HCT116 (cell line): ENCODE data around the gene TMEM30A. TPM values are rescaled to one million over a fixed set of nuclear protein-coding genes. Genes with fewer than 3 reads are reported as not detected.

Source experiments
- ATAC-seq: fragments of 200-7000 bp; cut with Tn5 transposase; 2 replicates; pipeline ENCODE4 v1.9.1; 2020; ENCODE audit warnings: mild to moderate bottlenecking, moderate library complexity
- BruUV-seq: library from RNA; stranded (reverse); fragments of 400-500 nt; replicated peaks from 2 replicates; lab custom pipeline; 2021; lab: Mats Ljungman, UMichigan
- CTCF ChIA-PET: fragments of 300-600 bp; sonication (Branson Sonifier 250); formaldehyde crosslinking; loops from one replicate; lab custom pipeline; 2021; ENCODE audit warnings: antibody characterized with exemption; lab: Charles Lee
- POLR2A ChIA-PET: fragments of 300-600, 350-600 bp; sonication (Branson Sonifier 250); formaldehyde crosslinking; loops from one replicate; lab custom pipeline; 2021; ENCODE audit warnings: antibody characterized with exemption; lab: Charles Lee
- RAD21 ChIA-PET, 2 experiments: fragments of 300-600 bp; sonication (Branson Sonifier 250); formaldehyde crosslinking; loops; one replicate each; lab custom pipeline; 2023; ENCODE audit warnings: low total read pairs in 2 of 2; ENCODE audit not compliant: uncharacterized antibody in 2 of 2, unreplicated experiment in 2 of 2, low non-redundant PET in 1 of 2; lab: Charles Lee
- DNase-seq: peaks from one replicate; pipeline ENCODE4 v3.0.0-alpha.2; 2010; ENCODE audit warnings: low read depth, low spot score
- H2AFZ ChIP-seq: fragments of 200-600 bp; shearing (Covaris generic), sonication (generic); 2 replicates; pipeline ENCODE4 v1.6.1; 2017; ENCODE audit warnings: low read depth, mixed run types, mixed read lengths, antibody characterized with exemption, low read length; ENCODE audit not compliant: poor library complexity, severe bottlenecking
- H3K27ac ChIP-seq: 2 replicates; pipeline ENCODE4 v1.5.1; 2012; ENCODE audit warnings: low read depth, low read length
- H3K27me3 ChIP-seq: fragments of 200-600 bp; sonication (generic); 2 replicates; pipeline ENCODE4 v1.6.1; 2016; ENCODE audit warnings: mixed run types, low read length, mixed read lengths; ENCODE audit not compliant: insufficient read depth
- H3K36me3 ChIP-seq, 2 experiments: fragments of 200-500 bp in 1 of 2; fragments of 200-600 bp in 1 of 2; sonication (Bioruptor generic) in 1 of 2; sonication (generic) in 1 of 2; 2 replicates each; pipeline versions ENCODE4 v1.5.1 to v1.6.1; 2014 to 2016; ENCODE audit warnings: low read length in 2 of 2, inconsistent platforms in 1 of 2, mixed read lengths in 1 of 2, mixed run types in 1 of 2; ENCODE audit not compliant: insufficient read depth in 2 of 2, control insufficient read depth in 1 of 2
- H3K4me1 ChIP-seq, 2 experiments: fragments of 200-600 bp in 1 of 2; sonication (generic) in 1 of 2; 2 replicates each; pipeline versions ENCODE4 v1.5.1 to v1.6.1; 2012 to 2017; ENCODE audit warnings: low read length in 2 of 2, inconsistent platforms in 1 of 2, mild to moderate bottlenecking in 1 of 2, mixed read lengths in 1 of 2, mixed run types in 1 of 2, moderate library complexity in 1 of 2; ENCODE audit not compliant: insufficient read depth in 2 of 2, control insufficient read depth in 1 of 2
- H3K4me2 ChIP-seq: fragments of 200-600 bp; sonication (generic); 2 replicates; pipeline ENCODE4 v1.6.1; 2017; ENCODE audit warnings: mixed run types, low read length, mixed read lengths
- H3K4me3 ChIP-seq, 2 experiments: fragments of 200-600 bp in 1 of 2; sonication (generic) in 1 of 2; replicated peaks in 1 of 2; 2 replicates each; pipeline ENCODE4 v1.5.1; 2011 to 2016; ENCODE audit warnings: low read length in 2 of 2, control low read depth in 1 of 2, low read depth in 1 of 2, mild to moderate bottlenecking in 1 of 2, mixed read lengths in 1 of 2, mixed run types in 1 of 2
- H3K79me2 ChIP-seq: fragments of 200-600 bp; sonication (generic); 2 replicates; pipeline ENCODE4 v1.6.1; 2017; ENCODE audit warnings: mild to moderate bottlenecking, mixed run types, low read length, moderate library complexity, mixed read lengths; ENCODE audit not compliant: insufficient read depth
- H3K9ac ChIP-seq: fragments of 200-600 bp; sonication (generic); 2 replicates; pipeline ENCODE4 v1.6.1; 2016; ENCODE audit warnings: low read length, mixed read lengths
- H3K9me2 ChIP-seq: fragments of 200-600 bp; sonication (generic), shearing (Covaris generic); 2 replicates; pipeline ENCODE4 v1.6.1; 2017; ENCODE audit warnings: mixed run types, mild to moderate bottlenecking, moderate library complexity; ENCODE audit not compliant: insufficient read depth
- H3K9me3 ChIP-seq, 2 experiments: fragments of 200-500 bp in 1 of 2; fragments of 200-600 bp in 1 of 2; sonication (Bioruptor generic) in 1 of 2; sonication (generic) in 1 of 2; 2 replicates each; pipeline ENCODE4 v1.6.1; 2014 to 2017; ENCODE audit warnings: low read length in 2 of 2, mixed read lengths in 2 of 2, inconsistent platforms in 1 of 2, low read depth in 1 of 2, mild to moderate bottlenecking in 1 of 2, mixed run types in 1 of 2, moderate library complexity in 1 of 2; ENCODE audit not compliant: control insufficient read depth in 1 of 2, insufficient read depth in 1 of 2
- H4K20me1 ChIP-seq: fragments of 200-600 bp; sonication (generic), shearing (Covaris generic); 2 replicates; pipeline ENCODE4 v1.6.1; 2017; ENCODE audit warnings: mixed run types, mild to moderate bottlenecking, moderate library complexity; ENCODE audit not compliant: insufficient read depth
- EZH2phosphoT487 ChIP-seq: fragments of 200-600 bp; IDR thresholded peaks from 2 replicates; pipeline ENCODE4 v1.6.1; 2018; ENCODE audit warnings: antibody characterized with exemption, borderline replicate concordance
- FOSL1 ChIP-seq: IDR thresholded peaks from 2 replicates; pipeline ENCODE4 v1.6.1; 2012; ENCODE audit warnings: low read depth
- JUND ChIP-seq: IDR thresholded peaks from 2 replicates; pipeline ENCODE4 v1.6.1; 2012
- POLR2A ChIP-seq: IDR thresholded peaks from 2 replicates; pipeline ENCODE4 v1.7.0; 2011; ENCODE audit warnings: borderline replicate concordance; ENCODE audit not compliant: insufficient read depth, insufficient read length; ENCODE audit errors: extremely low read depth
- SP1 ChIP-seq: IDR thresholded peaks from 2 replicates; pipeline ENCODE4 v1.6.1; 2012; ENCODE audit warnings: low read depth
- intact Hi-C: fragments of 100-400 bp; cut with micrococcal nuclease; formaldehyde crosslinking; loops from 2 replicates; pipeline ENCODE4 v1.10.0; 2022
- total RNA-seq: library from RNA; stranded (reverse); gene quantifications from one replicate; pipeline ENCODE4 v1.2.1, GENCODE V29; 2021; ENCODE audit not compliant: unreplicated experiment
- TF ChIP-seq, protein P1 (sequence below): IDR thresholded peaks from 2 replicates; pipeline ENCODE4 v1.6.1; 2012
- TF ChIP-seq, protein P2 (sequence below): IDR thresholded peaks from 2 replicates; pipeline ENCODE4 v1.6.1; 2012; ENCODE audit warnings: low read depth

Gene TMEM30A
- total RNA-seq, 1 experiment from 2014 or later: 73.4 TPM

GRCh38 chr6:75217193-75217592 lies 67.4 kb downstream of the TMEM30A start:
- ChIA-PET RAD21 (no interaction called here), POLR2A (no interaction called here), CTCF (interaction anchor here (1.4 kb wide), 1 partner anchor 13 kb away, joined by 3 read pairs; no protein-coding TSS in a partner anchor)
- Histone ChIP-seq H3K4me1 (peaks cover 0 to 7% of the 10 kb centered on the region in 2 experiments; a peak in 2 of 4 replicates), H2AFZ (peak overlapping the region; percentile 63), H3K4me2 (peak overlapping the region; percentile 8; the same call in 1 of the 2 replicates), H3K27ac (no peak overlapping the region), H3K9me3 (no peaks in the 10 kb centered on the region), H3K4me3 (no peak overlapping the region), H3K9me2 (no peaks in the 10 kb centered on the region), H4K20me1 (no peaks in the 10 kb centered on the region), H3K27me3 (no peaks in the 10 kb centered on the region), H3K36me3 (no peaks in the 10 kb centered on the region), H3K79me2 (no peaks in the 10 kb centered on the region), H3K9ac (no peak overlapping the region)
- ATAC-seq (peak; percentile 27; the same call in 1 of the 2 replicates), DNase-seq (no peak)
- TF ChIP-seq, protein P1, sequence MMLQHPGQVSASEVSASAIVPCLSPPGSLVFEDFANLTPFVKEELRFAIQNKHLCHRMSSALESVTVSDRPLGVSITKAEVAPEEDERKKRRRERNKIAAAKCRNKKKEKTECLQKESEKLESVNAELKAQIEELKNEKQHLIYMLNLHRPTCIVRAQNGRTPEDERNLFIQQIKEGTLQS: peak; percentile 44; the same call in 1 of the 2 replicates
- TF ChIP-seq SP1: no peak
- TF ChIP-seq, protein P2, sequence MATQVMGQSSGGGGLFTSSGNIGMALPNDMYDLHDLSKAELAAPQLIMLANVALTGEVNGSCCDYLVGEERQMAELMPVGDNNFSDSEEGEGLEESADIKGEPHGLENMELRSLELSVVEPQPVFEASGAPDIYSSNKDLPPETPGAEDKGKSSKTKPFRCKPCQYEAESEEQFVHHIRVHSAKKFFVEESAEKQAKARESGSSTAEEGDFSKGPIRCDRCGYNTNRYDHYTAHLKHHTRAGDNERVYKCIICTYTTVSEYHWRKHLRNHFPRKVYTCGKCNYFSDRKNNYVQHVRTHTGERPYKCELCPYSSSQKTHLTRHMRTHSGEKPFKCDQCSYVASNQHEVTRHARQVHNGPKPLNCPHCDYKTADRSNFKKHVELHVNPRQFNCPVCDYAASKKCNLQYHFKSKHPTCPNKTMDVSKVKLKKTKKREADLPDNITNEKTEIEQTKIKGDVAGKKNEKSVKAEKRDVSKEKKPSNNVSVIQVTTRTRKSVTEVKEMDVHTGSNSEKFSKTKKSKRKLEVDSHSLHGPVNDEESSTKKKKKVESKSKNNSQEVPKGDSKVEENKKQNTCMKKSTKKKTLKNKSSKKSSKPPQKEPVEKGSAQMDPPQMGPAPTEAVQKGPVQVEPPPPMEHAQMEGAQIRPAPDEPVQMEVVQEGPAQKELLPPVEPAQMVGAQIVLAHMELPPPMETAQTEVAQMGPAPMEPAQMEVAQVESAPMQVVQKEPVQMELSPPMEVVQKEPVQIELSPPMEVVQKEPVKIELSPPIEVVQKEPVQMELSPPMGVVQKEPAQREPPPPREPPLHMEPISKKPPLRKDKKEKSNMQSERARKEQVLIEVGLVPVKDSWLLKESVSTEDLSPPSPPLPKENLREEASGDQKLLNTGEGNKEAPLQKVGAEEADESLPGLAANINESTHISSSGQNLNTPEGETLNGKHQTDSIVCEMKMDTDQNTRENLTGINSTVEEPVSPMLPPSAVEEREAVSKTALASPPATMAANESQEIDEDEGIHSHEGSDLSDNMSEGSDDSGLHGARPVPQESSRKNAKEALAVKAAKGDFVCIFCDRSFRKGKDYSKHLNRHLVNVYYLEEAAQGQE: no peak
- peak; percentile 16; the same call in 1 of the 2 replicates for TF ChIP-seq JUND
- TF ChIP-seq FOSL1: 0 out of 2 replicates have a peak, but pooled peaks have one; percentile 35
- TF ChIP-seq EZH2phosphoT487: no peak
- TF ChIP-seq POLR2A: no peak
- no TSS peak for BruUV-seq
- intact Hi-C loops: no loop called here
